Astrocyte (in vitro differentiated cells and primary cell): ENCODE data around the gene PPL. TPM values are rescaled to one million over a fixed set of nuclear protein-coding genes. Genes with fewer than 3 reads are reported as not detected.

Experiments
- DNase-seq: peaks from one replicate; pipeline ENCODE4 v3.0.0-alpha.2; 2010; ENCODE audit warnings: low read depth
- FAIRE-seq: peaks from 2 replicates; lab custom pipeline; 2011; peaks lifted over from hg19 to GRCh38; lab: Jason Lieb, UNC
- H2AFZ ChIP-seq: 2 replicates; pipeline ENCODE4 v1.6.0; 2012; ENCODE audit warnings: low read depth, low read length, inconsistent platforms
- H3K27ac ChIP-seq: 2 replicates; pipeline ENCODE4 v1.5.1; 2011; ENCODE audit warnings: low read depth, low read length, inconsistent platforms
- H3K27me3 ChIP-seq: 2 replicates; pipeline ENCODE4 v1.6.0; 2011; ENCODE audit warnings: low read length, inconsistent platforms; ENCODE audit not compliant: insufficient read depth
- H3K36me3 ChIP-seq: 2 replicates; pipeline ENCODE4 v1.5.1; 2011; ENCODE audit warnings: low read length, inconsistent platforms; ENCODE audit not compliant: insufficient read depth
- H3K4me1 ChIP-seq: 2 replicates; pipeline ENCODE4 v1.5.1; 2011; ENCODE audit warnings: low read length, inconsistent platforms; ENCODE audit not compliant: insufficient read depth
- H3K4me2 ChIP-seq: 2 replicates; pipeline ENCODE4 v1.6.0; 2012; ENCODE audit warnings: low read length, inconsistent platforms
- H3K4me3 ChIP-seq: 2 replicates; pipeline ENCODE4 v1.5.1; 2011; ENCODE audit warnings: low read depth, mild to moderate bottlenecking, low read length, inconsistent platforms; ENCODE audit not compliant: insufficient read depth
- H3K79me2 ChIP-seq: 2 replicates; pipeline ENCODE4 v1.6.0; 2012; ENCODE audit warnings: mild to moderate bottlenecking, low read length, inconsistent platforms; ENCODE audit not compliant: insufficient read depth
- H3K9ac ChIP-seq: 2 replicates; pipeline ENCODE4 v1.6.0; 2012; ENCODE audit warnings: mild to moderate bottlenecking, low read length, inconsistent platforms
- H3K9me3 ChIP-seq: 2 replicates; pipeline ENCODE4 v1.5.1; 2012; ENCODE audit warnings: low read depth, mild to moderate bottlenecking, low read length, inconsistent platforms; ENCODE audit not compliant: insufficient read depth
- H4K20me1 ChIP-seq: 2 replicates; pipeline ENCODE4 v1.6.0; 2012; ENCODE audit warnings: low read length, inconsistent platforms; ENCODE audit not compliant: insufficient read depth
- H3K27ac Mint-ChIP-seq: one replicate; pipeline ENCODE4 v1.8.0; 2021; ENCODE audit warnings: mild to moderate bottlenecking, mixed read lengths; ENCODE audit not compliant: unreplicated experiment
- H3K27me3 Mint-ChIP-seq: one replicate; pipeline ENCODE4 v1.8.0; 2021; ENCODE audit warnings: low read depth, mixed read lengths; ENCODE audit not compliant: unreplicated experiment
- H3K36me3 Mint-ChIP-seq: one replicate; pipeline ENCODE4 v1.8.0; 2021; ENCODE audit warnings: low read depth, mixed read lengths; ENCODE audit not compliant: unreplicated experiment
- H3K4me1 Mint-ChIP-seq: one replicate; pipeline ENCODE4 v1.8.0; 2021; ENCODE audit warnings: low read depth, mixed read lengths; ENCODE audit not compliant: unreplicated experiment
- H3K4me3 Mint-ChIP-seq: one replicate; pipeline ENCODE4 v1.8.0; 2021; ENCODE audit warnings: mild to moderate bottlenecking, moderate library complexity, mixed read lengths; ENCODE audit not compliant: unreplicated experiment
- H3K9me3 Mint-ChIP-seq: one replicate; pipeline ENCODE4 v1.8.0; 2021; ENCODE audit warnings: mild to moderate bottlenecking, mixed read lengths; ENCODE audit not compliant: unreplicated experiment
- CTCF ChIP-seq: IDR thresholded peaks from 2 replicates; pipeline ENCODE4 v1.5.1; 2011; ENCODE audit warnings: low read depth, mild to moderate bottlenecking, inconsistent platforms, low read length, moderate library complexity; ENCODE audit not compliant: insufficient read depth
- EZH2 ChIP-seq: IDR thresholded peaks from 2 replicates; pipeline ENCODE4 v1.6.1; 2012; ENCODE audit warnings: mild to moderate bottlenecking, low read length, inconsistent platforms; ENCODE audit not compliant: insufficient read depth
- total RNA-seq: library from RNA; stranded (reverse); gene quantifications from 2 replicates; pipeline ENCODE4 v1.2.1, GENCODE V29; 2021

Gene PPL
- total RNA-seq, 1 donor from 2014 or later: 12.3 TPM

DNA sequence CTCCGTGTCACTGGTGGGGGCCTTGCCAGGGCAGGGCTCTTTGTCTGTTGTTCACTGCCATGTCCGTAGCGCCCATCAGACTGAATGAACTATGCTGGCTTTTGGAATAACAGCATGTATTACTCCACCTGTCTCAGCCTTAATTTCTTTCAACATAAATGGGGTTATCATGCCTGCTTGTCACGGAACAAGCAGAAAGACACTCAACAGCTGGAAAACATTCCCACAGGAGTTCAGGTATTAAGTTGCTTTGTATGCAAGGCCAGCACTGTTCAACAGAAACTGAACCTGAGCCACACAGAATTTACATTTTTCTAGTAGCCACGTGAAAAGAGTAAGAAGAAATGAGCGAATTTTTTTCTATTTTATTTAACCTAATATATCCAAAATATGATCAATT, 13.1 kb downstream of the PPL start:
- H3K4me1 ChIP-seq: no peaks in the 10 kb centered on the region
- no peak for FAIRE-seq
- H3K27ac Mint-ChIP-seq: no peak overlapping the region

GRCh38 chr16:4922721-4923342, 14.1 kb downstream of the PPL start:
- H3K4me3 Mint-ChIP-seq: no peak overlapping the region
- Histone ChIP-seq H3K79me2 (no peaks in the 10 kb centered on the region), H3K27ac (no peak overlapping the region), H4K20me1 (no peaks in the 10 kb centered on the region), H3K27me3 (peaks cover 13% of the 10 kb centered on the region), H3K9ac (no peak overlapping the region), H3K4me2 (no peak overlapping the region), H3K4me1 (no peaks in the 10 kb centered on the region), H3K9me3 (peaks cover 9% of the 10 kb centered on the region), H3K4me3 (no peak overlapping the region), H3K36me3 (no peaks in the 10 kb centered on the region), H2AFZ (no peak overlapping the region)
- TF ChIP-seq EZH2: no peak
- no peaks in the 10 kb centered on the region for H3K27me3 Mint-ChIP-seq
- DNase-seq: no peak
- peaks cover 5% of the 10 kb centered on the region for H3K4me1 Mint-ChIP-seq
- no peak overlapping the region for H3K27ac Mint-ChIP-seq
- H3K9me3 Mint-ChIP-seq: peaks cover 8% of the 10 kb centered on the region
- no peak for FAIRE-seq
- H3K36me3 Mint-ChIP-seq: peaks cover 4% of the 10 kb centered on the region

More for the DNA sequence above, 13.1 kb downstream of the PPL start:
- no peak for DNase-seq
- Histone ChIP-seq H3K4me2 (no peak overlapping the region), H3K79me2 (no peaks in the 10 kb centered on the region), H3K4me3 (no peak overlapping the region), H3K36me3 (no peaks in the 10 kb centered on the region), H3K27me3 (peaks cover 13% of the 10 kb centered on the region), H4K20me1 (no peaks in the 10 kb centered on the region), H3K27ac (no peak overlapping the region), H3K9ac (no peak overlapping the region), H2AFZ (no peak overlapping the region), H3K9me3 (peaks cover 9% of the 10 kb centered on the region)
- peaks cover 5% of the 10 kb centered on the region for H3K4me1 Mint-ChIP-seq
- no peaks in the 10 kb centered on the region for H3K27me3 Mint-ChIP-seq
- peaks cover 4% of the 10 kb centered on the region for H3K36me3 Mint-ChIP-seq
- peaks cover 8% of the 10 kb centered on the region for H3K9me3 Mint-ChIP-seq
- H3K4me3 Mint-ChIP-seq: no peak overlapping the region
- TF ChIP-seq CTCF (no peak), EZH2 (no peak)

- Mint-ChIP-seq H3K4me3 (no peak overlapping the region), H3K36me3 (no peaks in the 10 kb centered on the region), H3K4me1 (peaks cover 13% of the 10 kb centered on the region), H3K9me3 (peaks cover 3% of the 10 kb centered on the region), H3K27ac (no peak overlapping the region), H3K27me3 (no peaks in the 10 kb centered on the region)
- FAIRE-seq (no peak), DNase-seq (no peak)
- H3K9ac ChIP-seq: no peak overlapping the region
- no peak overlapping the region for H3K4me2 ChIP-seq
- H3K9me3 ChIP-seq: peaks cover under 1% of the 10 kb centered on the region
- H3K4me1 ChIP-seq: peaks cover 10% of the 10 kb centered on the region
- H3K4me3 ChIP-seq: no peak overlapping the region
- no peak overlapping the region for H3K27ac ChIP-seq
- TF ChIP-seq CTCF (no peak), EZH2 (no peak)
- H2AFZ ChIP-seq: no peak overlapping the region
- H4K20me1 ChIP-seq: no peaks in the 10 kb centered on the region
- H3K79me2 ChIP-seq: no peaks in the 10 kb centered on the region
- H3K27me3 ChIP-seq: peaks cover 13% of the 10 kb centered on the region
- H3K36me3 ChIP-seq: no peaks in the 10 kb centered on the region
Observed at GRCh38 chr16:4920826-4921225, 16.1 kb downstream of the PPL start.
